ENCODE measurements around the gene TFR2.

Gene TFR2

DNA sequence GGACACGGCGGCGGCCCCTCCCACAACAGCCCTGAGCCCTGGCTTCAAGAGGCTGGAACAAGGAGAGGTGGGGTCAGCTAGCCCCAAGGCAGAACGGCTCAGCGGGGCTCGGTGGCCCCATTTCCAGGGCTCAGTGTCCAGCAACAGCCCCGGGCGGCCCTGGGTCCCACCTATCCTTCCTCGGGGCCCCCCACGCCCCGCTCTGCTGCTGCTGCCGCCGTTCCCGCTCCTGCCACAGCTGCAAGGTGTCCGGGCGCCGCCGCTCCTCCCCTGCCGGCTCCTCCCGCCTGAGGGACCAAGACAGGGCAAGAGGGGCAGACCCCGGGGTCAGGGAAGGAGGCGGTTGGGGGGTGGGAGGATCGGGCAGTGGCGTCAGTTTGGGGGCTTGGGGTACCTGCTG lies 64.2 kb downstream of the TFR2 start:
- H2AK5ac ChIP-seq (ENCODE audit: low read length) = no peak overlapping the region

GRCh38 chr7:100576384-100576993 lies 64.9 kb downstream of the TFR2 start:
- H3K4me3 ChIP-seq (ENCODE audit: low read depth, low read length) = no peak overlapping the region
- H2BK120ac ChIP-seq (ENCODE audit: insufficient read depth, low read length, poor library complexity) = no peak overlapping the region
- no peak overlapping the region for H2AK5ac ChIP-seq (ENCODE audit: low read length)
- H3K27ac ChIP-seq (ENCODE audit: low read depth, low read length) = no peak overlapping the region
- H3K36me3 ChIP-seq (ENCODE audit: control insufficient read depth in 1 of 2, insufficient read depth in 2 of 2, low read length in 2 of 2) = peaks cover 73 to 76% of the 10 kb centered on the region in 2 experiments
- no peak overlapping the region for H4K91ac ChIP-seq (ENCODE audit: low read depth, low read length)
- no peak overlapping the region for H4K12ac ChIP-seq (ENCODE audit: low read depth, low read length)
- H2AFZ ChIP-seq (ENCODE audit: insufficient read depth, low read length, poor library complexity) = no peak overlapping the region
- H3K4me1 ChIP-seq (ENCODE audit: control insufficient read depth in 1 of 2, insufficient read depth in 2 of 2, low read length in 2 of 2) = peaks cover 11 to 13% of the 10 kb centered on the region in 2 experiments
- no peak overlapping the region for H3K4me2 ChIP-seq (ENCODE audit: low read length)
- no peak overlapping the region for H2BK5ac ChIP-seq (ENCODE audit: low read depth, low read length, poor library complexity)
- H3K9me3 ChIP-seq (ENCODE audit: insufficient read depth, low read depth, low read length) = peaks cover 3% of the 10 kb centered on the region
- WGBS (ENCODE audit: extremely low coverage, insufficient coverage, insufficient read length) = no CpG with 5 or more reads among the region's 13 CpGs
- no peaks in the 10 kb centered on the region for H3K27me3 ChIP-seq (ENCODE audit: insufficient read depth, low read length)
- H3K9ac ChIP-seq (ENCODE audit: low read length) = no peak overlapping the region
- H4K8ac ChIP-seq (ENCODE audit: low read depth, low read length) = no peak overlapping the region
- H3K4ac ChIP-seq (ENCODE audit: low read depth, low read length) = no peak overlapping the region
- no peak overlapping the region for H3K18ac ChIP-seq (ENCODE audit: low read length)
- H2BK12ac ChIP-seq (ENCODE audit: low read length) = no peak overlapping the region
- H3K79me1 ChIP-seq (ENCODE audit: low read length) = no peaks in the 10 kb centered on the region
- no peak overlapping the region for H3K23ac ChIP-seq (ENCODE audit: low read length)
- no peak overlapping the region for H3K14ac ChIP-seq (ENCODE audit: low read length)
- no peak for DNase-seq
- no peaks in the 10 kb centered on the region for H3K79me2 ChIP-seq (ENCODE audit: control insufficient read depth, insufficient read depth, low read length, poor library complexity)

More for the DNA sequence above, 64.2 kb downstream of the TFR2 start:
- Histone ChIP-seq H2BK12ac (ENCODE audit: low read length) (no peak overlapping the region), H3K4me3 (ENCODE audit: low read depth, low read length) (no peak overlapping the region), H3K79me2 (ENCODE audit: control insufficient read depth, insufficient read depth, low read length, poor library complexity) (no peaks in the 10 kb centered on the region), H4K91ac (ENCODE audit: low read depth, low read length) (no peak overlapping the region), H4K8ac (ENCODE audit: low read depth, low read length) (no peak overlapping the region), H2BK5ac (ENCODE audit: low read depth, low read length, poor library complexity) (no peak overlapping the region), H3K27ac (ENCODE audit: low read depth, low read length) (no peak overlapping the region), H3K9ac (ENCODE audit: low read length) (no peak overlapping the region), H3K79me1 (ENCODE audit: low read length) (no peaks in the 10 kb centered on the region), H3K4me2 (ENCODE audit: low read length) (no peak overlapping the region), H3K4me1 (ENCODE audit: control insufficient read depth in 1 of 2, insufficient read depth in 2 of 2, low read length in 2 of 2) (peaks cover 5 to 7% of the 10 kb centered on the region in 2 experiments), H2BK120ac (ENCODE audit: insufficient read depth, low read length, poor library complexity) (no peak overlapping the region), H3K23ac (ENCODE audit: low read length) (no peak overlapping the region), H3K36me3 (ENCODE audit: control insufficient read depth in 1 of 2, insufficient read depth in 2 of 2, low read length in 2 of 2) (peaks cover 79 to 83% of the 10 kb centered on the region in 2 experiments), H4K12ac (ENCODE audit: low read depth, low read length) (no peak overlapping the region), H2AFZ (ENCODE audit: insufficient read depth, low read length, poor library complexity) (no peak overlapping the region), H3K18ac (ENCODE audit: low read length) (no peak overlapping the region), H3K9me3 (ENCODE audit: insufficient read depth, low read depth, low read length) (peaks cover 3% of the 10 kb centered on the region), H3K14ac (ENCODE audit: low read length) (no peak overlapping the region), H3K27me3 (ENCODE audit: insufficient read depth, low read length) (no peaks in the 10 kb centered on the region), H3K4ac (ENCODE audit: low read depth, low read length) (no peak overlapping the region)
- no CpG with 5 or more reads among the region's 24 CpGs for WGBS (ENCODE audit: extremely low coverage, insufficient coverage, insufficient read length)
- no peak for DNase-seq

GRCh38 chr7:100575746-100576383 lies 65.5 kb downstream of the TFR2 start:
- Histone ChIP-seq H2AK5ac (ENCODE audit: low read length) (no peak overlapping the region), H2BK12ac (ENCODE audit: low read length) (no peak overlapping the region), H3K79me1 (ENCODE audit: low read length) (no peaks in the 10 kb centered on the region), H4K91ac (ENCODE audit: low read depth, low read length) (no peak overlapping the region), H4K8ac (ENCODE audit: low read depth, low read length) (no peak overlapping the region), H3K79me2 (ENCODE audit: control insufficient read depth, insufficient read depth, low read length, poor library complexity) (no peaks in the 10 kb centered on the region), H3K4me2 (ENCODE audit: low read length) (no peak overlapping the region), H3K36me3 (ENCODE audit: control insufficient read depth in 1 of 2, insufficient read depth in 2 of 2, low read length in 2 of 2) (peaks cover 68 to 70% of the 10 kb centered on the region in 2 experiments), H3K4me3 (ENCODE audit: low read depth, low read length) (no peak overlapping the region), H3K18ac (ENCODE audit: low read length) (no peak overlapping the region), H3K27ac (ENCODE audit: low read depth, low read length) (no peak overlapping the region), H2BK5ac (ENCODE audit: low read depth, low read length, poor library complexity) (no peak overlapping the region), H2AFZ (ENCODE audit: insufficient read depth, low read length, poor library complexity) (no peak overlapping the region), H3K23ac (ENCODE audit: low read length) (no peak overlapping the region), H3K4ac (ENCODE audit: low read depth, low read length) (no peak overlapping the region), H4K12ac (ENCODE audit: low read depth, low read length) (no peak overlapping the region), H3K9me3 (ENCODE audit: insufficient read depth, low read depth, low read length) (peaks cover 3% of the 10 kb centered on the region), H3K9ac (ENCODE audit: low read length) (no peak overlapping the region), H3K4me1 (ENCODE audit: control insufficient read depth in 1 of 2, insufficient read depth in 2 of 2, low read length in 2 of 2) (peaks cover 17 to 19% of the 10 kb centered on the region in 2 experiments), H3K14ac (ENCODE audit: low read length) (no peak overlapping the region), H3K27me3 (ENCODE audit: insufficient read depth, low read length) (no peaks in the 10 kb centered on the region), H2BK120ac (ENCODE audit: insufficient read depth, low read length, poor library complexity) (no peak overlapping the region)
- DNase-seq = no peak
- no CpG with 5 or more reads among the region's 17 CpGs for WGBS (ENCODE audit: extremely low coverage, insufficient coverage, insufficient read length)

GRCh38 chr7:100575206-100575631 lies 66.1 kb downstream of the TFR2 start:
- Histone ChIP-seq H3K4me1 (ENCODE audit: control insufficient read depth in 1 of 2, insufficient read depth in 2 of 2, low read length in 2 of 2) (peaks cover 20 to 22% of the 10 kb centered on the region in 2 experiments), H3K4me3 (ENCODE audit: low read depth, low read length) (no peak overlapping the region), H2AFZ (ENCODE audit: insufficient read depth, low read length, poor library complexity) (no peak overlapping the region), H3K9me3 (ENCODE audit: insufficient read depth, low read depth, low read length) (peaks cover under 1% of the 10 kb centered on the region), H3K27ac (ENCODE audit: low read depth, low read length) (no peak overlapping the region), H4K8ac (ENCODE audit: low read depth, low read length) (no peak overlapping the region), H4K12ac (ENCODE audit: low read depth, low read length) (no peak overlapping the region), H3K23ac (ENCODE audit: low read length) (no peak overlapping the region), H4K91ac (ENCODE audit: low read depth, low read length) (no peak overlapping the region), H3K36me3 (ENCODE audit: control insufficient read depth in 1 of 2, insufficient read depth in 2 of 2, low read length in 2 of 2) (peaks cover 64% of the 10 kb centered on the region in 2 experiments), H3K9ac (ENCODE audit: low read length) (no peak overlapping the region), H3K18ac (ENCODE audit: low read length) (no peak overlapping the region), H3K27me3 (ENCODE audit: insufficient read depth, low read length) (peaks cover under 1% of the 10 kb centered on the region), H3K79me2 (ENCODE audit: control insufficient read depth, insufficient read depth, low read length, poor library complexity) (no peaks in the 10 kb centered on the region), H3K4ac (ENCODE audit: low read depth, low read length) (no peak overlapping the region), H3K4me2 (ENCODE audit: low read length) (no peak overlapping the region), H3K79me1 (ENCODE audit: low read length) (no peaks in the 10 kb centered on the region), H2AK5ac (ENCODE audit: low read length) (no peak overlapping the region), H2BK5ac (ENCODE audit: low read depth, low read length, poor library complexity) (no peak overlapping the region), H2BK120ac (ENCODE audit: insufficient read depth, low read length, poor library complexity) (no peak overlapping the region), H3K14ac (ENCODE audit: low read length) (no peak overlapping the region), H2BK12ac (ENCODE audit: low read length) (no peak overlapping the region)
- DNase-seq = peak in 1 of 2 donors; percentile 41
- no CpG with 5 or more reads among the region's 14 CpGs for WGBS (ENCODE audit: extremely low coverage, insufficient coverage, insufficient read length)

All from trophoblast cell (in vitro differentiated cells and primary cell).